Stimulated activated CD8-positive, alpha-beta memory T cell treated with anti-CD3 and anti-CD28 coated beads, Interleukin-7, amount 100 ng/mL, for 1 hour (primary cell): ENCODE results near the gene SVBP.

Experiments used
- DNase-seq, 2 donors: peaks; one replicate each; pipeline ENCODE4 v3.0.0-alpha.2; 2020; ENCODE audit warnings: low read depth in 2 of 2

The SVBP gene

GRCh38 chr1:42806171-42806570 is 11.0 kb downstream of the SVBP start:
- DNase-seq = no peak

- DNase-seq = no peak
These were observed 15.2 kb downstream of the SVBP start for GRCh38 chr1:42801832-42802473.

- DNase-seq = no peak
These were observed 19.2 kb downstream of the SVBP start for GRCh38 chr1:42797979-42798378.

GRCh38 chr1:42797414-42797813 is 19.8 kb downstream of the SVBP start:
- no peak for DNase-seq

- DNase-seq = no peak
These were observed 23.4 kb downstream of the SVBP start for GRCh38 chr1:42793824-42794223.

GRCh38 chr1:42788021-42788420 is 29.2 kb downstream of the SVBP start:
- DNase-seq = no peak

- no peak for DNase-seq
These were observed 31.1 kb downstream of the SVBP start for GRCh38 chr1:42786097-42786496.

- no peak for DNase-seq
These were observed 32.1 kb downstream of the SVBP start, which contains the start of gene TMEM269 for GRCh38 chr1:42784946-42785693. Gene TMEM269, plus strand, starts transcription at chr1:42784991. Its CDS starts 4,903 bp downstream, at chr1:42789894.

GRCh38 chr1:42784547-42784945 is 32.7 kb downstream of the SVBP start:
- DNase-seq = no peak

GRCh38 chr1:42783092-42783491 is 34.1 kb downstream of the SVBP start:
- no peak for DNase-seq

GRCh38 chr1:42780176-42780575 is 37.0 kb downstream of the SVBP start:
- no peak for DNase-seq

- no peak for DNase-seq
These were observed 37.5 kb downstream of the SVBP start for GRCh38 chr1:42779725-42780124.

- no peak for DNase-seq
These were observed 39.3 kb downstream of the SVBP start for GRCh38 chr1:42777852-42778251.

- DNase-seq = no peak
These were observed 40.7 kb downstream of the SVBP start for GRCh38 chr1:42776502-42776901.

GRCh38 chr1:42774928-42775526 is 42.2 kb downstream of the SVBP start:
- no peak for DNase-seq

- DNase-seq = no peak
These were observed 43.8 kb downstream of the SVBP start for GRCh38 chr1:42773420-42773819.

- no peak for DNase-seq
These were observed 47.4 kb downstream of the SVBP start for GRCh38 chr1:42769811-42770210.

- no peak for DNase-seq
These were observed 49.0 kb downstream of the SVBP start for GRCh38 chr1:42768172-42768571.

- no peak for DNase-seq
These were observed 49.6 kb downstream of the SVBP start for GRCh38 chr1:42767510-42768000.

- peak; percentile 98 to 99 for DNase-seq
These were observed 50.3 kb downstream of the SVBP start, which contains the start of the genes C1orf50 and P3H1 for GRCh38 chr1:42766741-42767509. Gene C1orf50, plus strand, starts transcription at chr1:42767249. Its CDS starts 63 bp downstream, at chr1:42767312. Gene P3H1, minus strand, starts transcription at chr1:42767028. Its CDS starts 57 bp downstream, at chr1:42766971.

GRCh38 chr1:42765832-42766740 is 51.1 kb downstream of the SVBP start:
- DNase-seq = no peak
